ENCODE data around the gene CTNNBL1.
"Not testable (repeated sequence)": the region's sequence is repeated elsewhere in the genome, so short reads cannot be mapped to it uniquely, and the experiment has no call there.

CTNNBL1 gene

DNA sequence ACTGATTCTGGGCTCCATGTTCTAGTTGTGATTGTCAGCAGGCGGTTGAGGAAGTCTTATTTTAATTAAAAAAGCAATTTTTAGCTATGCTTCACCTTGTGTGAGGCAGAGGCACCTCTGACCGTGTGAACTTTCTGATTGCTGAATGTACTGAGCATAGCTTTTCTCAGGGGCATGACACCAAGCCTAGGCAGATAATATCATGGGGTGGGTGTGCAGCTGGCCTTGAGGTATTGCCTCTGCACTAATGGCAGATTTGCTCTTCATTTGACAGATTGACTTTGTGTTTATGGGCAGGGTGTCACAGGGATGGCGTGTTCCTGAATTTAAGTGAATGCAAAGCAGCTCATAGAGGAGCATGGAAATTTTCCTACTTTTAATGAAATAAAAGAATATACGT, 19.6 kb downstream of the CTNNBL1 start:
- no peak for DNase-seq

DNA sequence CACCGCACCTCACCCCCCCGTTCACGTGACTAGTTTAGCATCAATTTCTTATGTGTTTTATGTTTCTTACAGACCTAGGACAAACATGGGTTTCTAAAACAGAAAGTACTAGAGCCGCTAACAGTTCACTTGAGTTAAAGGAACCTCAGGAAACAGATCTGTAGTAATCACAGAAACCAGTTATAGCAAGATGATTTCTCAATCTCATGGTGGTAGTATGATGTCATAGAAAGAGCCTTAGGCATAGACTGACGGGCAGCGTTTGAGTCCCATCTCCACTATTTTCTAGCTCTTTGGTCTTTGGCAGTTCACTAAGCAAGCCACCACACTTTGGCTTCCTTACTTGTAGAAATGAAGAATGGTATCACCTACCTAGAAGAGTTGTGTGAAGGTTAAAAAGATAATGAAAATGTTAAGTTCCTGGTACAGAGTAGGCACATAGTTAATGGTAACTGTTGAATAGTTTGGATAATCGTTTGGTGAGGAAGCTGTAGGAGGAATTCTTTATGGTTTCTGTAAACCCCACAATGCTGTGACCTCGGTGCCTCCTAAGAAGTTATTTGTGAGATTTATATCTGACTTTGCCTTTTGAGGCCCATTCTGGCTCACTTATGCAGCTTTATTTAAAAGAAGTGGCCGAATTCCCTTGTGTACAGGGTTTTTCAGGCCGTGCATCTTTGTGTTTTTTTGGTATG, 21.3 kb downstream of the CTNNBL1 start:
- no peak for DNase-seq

DNA sequence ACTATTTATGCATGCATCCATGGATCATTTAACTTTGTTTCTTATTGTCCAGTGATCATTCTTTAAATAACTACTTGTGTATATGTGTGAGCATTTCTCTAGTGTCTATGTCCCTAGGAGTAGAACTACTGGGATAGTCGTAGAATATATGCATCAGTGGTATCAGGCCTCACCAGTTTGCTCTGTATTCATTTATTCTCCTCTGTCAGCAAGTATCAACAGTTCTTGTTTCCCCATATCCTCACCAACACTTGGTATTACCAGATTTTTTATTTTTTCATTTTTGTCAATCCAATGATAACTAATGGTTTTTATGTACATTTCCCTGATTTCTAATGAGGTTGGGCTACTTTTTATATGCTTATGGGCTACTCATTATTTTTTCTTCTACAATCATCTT, 27.9 kb downstream of the CTNNBL1 start:
- DNase-seq = no peak

DNA sequence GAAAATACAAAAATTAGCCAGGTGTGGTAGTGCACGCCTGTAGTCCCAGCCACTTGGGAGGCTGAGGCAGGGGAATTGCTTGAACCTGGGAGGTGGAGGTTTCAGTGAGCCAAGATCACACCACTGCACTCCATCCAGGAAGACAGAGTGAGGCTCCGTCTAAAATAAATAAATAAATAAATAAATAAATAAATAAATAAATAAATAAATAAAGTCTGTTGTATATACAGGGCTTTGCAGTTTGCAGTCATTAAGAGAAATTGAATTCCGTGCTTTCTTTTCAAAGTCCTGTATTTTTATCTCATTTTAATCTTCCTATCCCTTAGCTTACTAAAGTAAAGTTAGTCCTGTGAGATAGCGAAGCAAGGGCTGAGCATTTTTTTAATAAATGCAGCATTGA, 28.5 kb downstream of the CTNNBL1 start:
- DNase-seq = not testable (repeated sequence)

DNA sequence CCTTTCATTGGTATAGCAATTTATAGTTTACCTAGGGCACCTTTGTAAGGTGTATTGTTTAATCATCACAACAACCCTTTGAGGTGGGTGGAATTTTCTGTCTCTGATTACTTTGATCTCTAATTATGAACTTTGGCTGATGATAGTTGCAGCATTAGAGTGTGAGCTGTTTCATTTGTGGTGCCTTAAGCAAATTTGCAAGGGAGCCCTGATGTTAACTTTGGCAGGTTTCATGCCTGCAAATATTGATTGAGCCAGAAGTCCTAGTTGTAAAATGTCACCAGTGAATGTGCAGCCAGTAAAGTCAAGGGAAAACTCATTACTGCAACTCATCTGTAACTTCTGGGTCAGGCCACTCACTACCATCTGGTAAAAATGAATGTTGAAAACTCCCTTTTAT, 29.8 kb downstream of the CTNNBL1 start:
- no peak for DNase-seq

DNA sequence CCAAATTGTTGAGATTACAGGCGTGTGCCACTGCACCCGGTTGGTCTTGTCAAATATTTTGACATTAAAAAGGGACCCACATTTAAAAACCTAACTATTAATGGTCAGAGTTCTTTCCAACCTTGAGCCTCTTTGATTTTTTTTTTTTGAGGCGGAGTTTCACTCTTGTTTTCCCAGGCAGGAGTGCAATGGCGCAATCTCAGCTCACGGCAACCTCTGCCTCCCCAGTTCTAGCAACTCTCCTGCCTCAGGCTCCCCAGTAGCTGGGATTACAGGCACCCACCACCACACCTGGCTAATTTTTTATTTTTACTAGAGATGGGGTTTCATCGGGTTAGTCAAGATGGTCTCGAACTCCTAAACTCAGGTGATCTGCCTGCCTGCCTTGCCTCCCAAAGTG, 31.3 kb downstream of the CTNNBL1 start:
- DNase-seq = no peak

DNA sequence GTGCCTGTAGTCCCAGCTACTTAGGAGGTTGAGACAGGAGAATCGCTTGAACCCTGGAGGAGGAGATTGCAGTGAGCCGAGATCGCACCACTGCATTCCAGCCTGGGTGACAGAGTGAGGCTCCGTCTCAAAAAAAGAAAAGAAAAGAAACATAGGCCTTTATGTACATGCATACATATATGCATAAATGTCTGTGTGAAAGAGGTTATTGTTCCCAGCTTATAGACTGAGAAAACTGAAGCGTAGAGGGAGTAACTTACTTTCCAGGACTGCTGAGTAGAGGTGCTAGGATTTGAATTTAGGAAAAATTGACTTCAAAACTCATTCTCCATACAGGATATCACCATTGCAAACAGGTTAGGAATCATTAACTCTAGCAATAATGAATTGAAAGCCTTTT, 32.0 kb downstream of the CTNNBL1 start:
- DNase-seq = no peak

DNA sequence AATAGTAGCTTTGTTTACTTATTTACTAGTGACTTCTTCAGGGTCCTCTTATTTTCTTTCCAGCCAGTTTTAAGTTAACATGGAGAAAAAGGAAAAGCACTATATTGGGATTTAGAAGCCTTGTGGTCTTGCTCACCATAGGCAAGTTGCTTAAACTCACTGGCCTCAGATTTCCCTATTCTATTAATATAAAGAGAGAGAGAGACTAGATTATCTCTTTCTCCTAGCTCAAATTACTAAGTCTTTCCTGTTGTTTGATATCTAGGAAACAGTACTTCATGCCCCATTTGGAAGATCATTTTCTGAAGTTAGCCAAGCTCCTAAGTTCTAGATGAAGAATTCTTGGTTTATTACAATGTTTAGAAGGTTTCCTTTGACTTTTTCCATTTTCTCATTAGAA, 32.5 kb downstream of the CTNNBL1 start:
- DNase-seq = no peak

DNA sequence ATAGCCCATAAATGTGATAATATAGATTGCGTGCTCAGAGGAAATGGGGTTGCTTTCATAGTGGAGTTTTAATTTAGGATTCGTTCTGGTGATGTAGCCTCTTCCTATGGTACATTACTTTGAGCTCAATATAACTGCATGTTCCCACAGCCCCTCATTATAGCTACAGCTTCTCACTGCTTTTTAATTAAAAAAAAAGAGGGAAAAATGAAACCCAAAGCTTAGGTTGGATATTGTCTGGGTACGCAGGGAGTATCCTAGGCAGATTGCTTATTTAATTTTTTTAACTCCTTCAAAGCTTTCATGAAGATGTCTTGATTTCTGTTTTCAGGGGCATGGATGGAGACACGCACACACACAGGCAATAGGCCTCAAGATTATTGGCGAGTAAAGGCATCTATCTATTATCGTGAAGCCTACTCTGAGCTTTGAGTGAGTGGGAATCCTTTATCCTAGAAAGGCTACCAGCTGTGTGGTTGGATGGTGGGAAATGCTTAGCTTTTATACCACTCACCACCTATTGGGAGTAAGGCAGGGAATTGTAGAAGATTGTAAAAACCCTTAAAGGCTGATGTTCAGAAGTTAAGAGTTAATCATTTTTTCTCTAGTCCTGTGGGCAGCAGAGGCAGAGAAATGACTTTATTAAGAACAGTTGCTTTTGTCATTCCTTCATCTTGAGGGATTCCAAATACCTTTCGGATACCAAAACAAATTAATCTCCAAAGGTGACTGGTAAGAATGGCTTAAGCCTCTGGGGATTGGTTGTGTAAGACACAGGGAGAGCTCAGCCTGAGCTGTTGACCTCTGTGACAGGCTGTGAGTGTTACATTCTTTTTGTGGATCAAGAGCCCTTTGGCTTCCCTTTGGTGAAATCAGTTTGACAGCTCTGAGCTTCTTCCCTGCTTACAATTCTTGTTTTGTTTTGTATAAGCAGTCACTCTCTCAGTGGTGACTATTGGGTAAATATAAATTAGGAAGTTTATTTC, 33.4 kb downstream of the CTNNBL1 start:
- DNase-seq = no peak

DNA sequence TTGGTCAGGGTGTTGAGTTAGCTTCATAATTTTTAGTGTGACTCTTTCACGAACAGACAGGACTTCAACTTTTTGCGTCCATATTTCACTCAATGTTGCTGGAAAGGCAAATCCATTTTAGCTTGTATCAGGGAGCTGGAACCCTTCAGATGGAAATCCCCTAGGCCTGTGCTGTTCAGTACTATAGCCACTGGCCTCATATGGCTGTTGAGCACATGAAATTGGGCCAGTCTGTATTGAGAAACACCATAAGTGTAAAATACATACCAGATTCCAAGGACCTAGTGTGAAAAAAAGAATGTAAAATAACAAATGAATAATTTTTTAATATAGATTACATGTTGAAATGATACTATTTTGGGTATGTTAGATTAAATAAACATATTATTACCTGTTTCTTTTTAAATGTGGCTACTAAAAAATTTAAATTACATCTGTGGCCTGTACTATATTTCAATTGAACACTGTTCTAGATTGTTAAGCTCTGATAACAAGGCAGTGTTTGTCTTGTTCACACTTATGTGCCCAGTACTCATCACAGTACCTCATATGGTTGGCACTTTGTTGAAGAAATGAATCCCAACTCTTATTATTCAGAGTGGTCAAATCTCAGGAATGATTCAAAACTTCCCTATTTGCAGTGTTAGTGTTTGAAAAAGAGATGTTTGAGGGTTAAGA, 34.3 kb downstream of the CTNNBL1 start:
- no peak for DNase-seq

DNA sequence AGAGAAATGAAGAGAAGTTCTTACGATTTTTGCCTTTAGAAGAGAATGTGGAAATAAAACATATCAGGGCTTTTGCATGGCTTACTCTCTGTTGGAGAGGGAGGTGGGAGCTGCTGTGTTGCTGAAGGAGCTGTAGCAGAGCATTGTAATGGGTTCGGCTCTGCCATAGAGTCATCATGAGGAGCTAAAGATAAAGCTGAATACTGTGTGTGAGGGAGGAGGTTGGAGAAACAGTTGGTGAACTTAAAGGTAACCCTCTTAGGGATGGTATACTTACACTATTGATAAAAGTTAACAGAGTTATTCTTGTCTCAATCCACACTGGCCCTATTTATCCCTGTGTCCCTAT, 34.8 kb downstream of the CTNNBL1 start:
- no peak for DNase-seq

DNA sequence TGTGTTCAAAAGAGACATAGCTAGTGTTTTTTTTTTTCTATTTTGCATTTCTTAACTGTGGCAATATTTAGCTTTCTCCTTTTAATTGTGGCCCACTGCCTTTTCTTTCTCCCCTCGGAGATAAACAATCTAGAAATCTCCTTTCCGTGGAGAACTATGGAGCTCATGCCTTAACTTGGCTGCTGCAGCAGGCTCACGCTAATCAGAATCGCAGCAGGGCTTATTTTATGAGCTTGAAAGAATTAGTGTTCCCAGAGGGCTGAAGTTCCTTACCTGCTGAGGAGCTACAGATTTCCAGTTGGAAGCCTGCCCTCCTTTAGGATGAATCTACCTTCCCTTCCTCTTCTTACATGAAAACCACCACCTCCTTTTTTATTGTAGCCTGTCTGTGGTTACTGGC, 35.6 kb downstream of the CTNNBL1 start:
- no peak for DNase-seq

DNA sequence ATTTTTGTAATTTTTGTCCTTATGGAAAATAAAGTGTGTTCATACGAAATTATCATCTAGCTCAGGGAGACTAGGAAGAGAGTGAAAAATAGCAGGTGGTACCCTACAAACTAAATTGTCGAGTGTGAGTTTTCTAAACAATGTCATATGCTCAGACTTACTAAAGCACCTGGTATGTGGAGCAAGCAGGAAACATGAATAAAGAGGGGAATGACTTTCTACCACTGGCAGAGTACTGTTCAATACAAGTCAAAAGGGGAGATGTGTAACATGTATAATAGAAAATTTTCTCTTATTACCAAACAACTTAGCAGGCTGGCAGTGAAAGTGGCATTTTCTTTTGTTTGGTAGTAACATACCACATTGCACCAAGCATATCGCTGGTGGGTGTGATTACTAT, 36.1 kb downstream of the CTNNBL1 start:
- DNase-seq = no peak

DNA sequence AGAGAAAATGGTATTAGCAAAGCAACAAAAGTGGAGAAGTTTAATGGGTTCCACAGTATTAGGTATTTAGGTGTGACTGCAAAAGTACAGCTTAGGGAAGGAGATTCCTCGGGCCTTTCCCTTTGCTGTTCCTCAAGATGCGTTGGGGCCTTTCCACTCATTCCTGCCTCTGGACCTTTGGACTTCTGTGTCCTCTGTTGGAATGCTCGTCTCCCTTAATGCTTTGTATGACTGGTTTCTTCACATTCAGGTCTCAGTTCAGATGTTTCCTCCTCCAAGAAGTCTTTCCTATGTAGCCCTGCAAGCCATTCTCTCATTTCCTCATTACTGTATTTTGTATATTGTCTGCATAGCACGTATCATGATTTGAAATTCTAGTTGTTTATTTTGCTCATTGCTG, 39.6 kb downstream of the CTNNBL1 start:
- no peak for DNase-seq

DNA sequence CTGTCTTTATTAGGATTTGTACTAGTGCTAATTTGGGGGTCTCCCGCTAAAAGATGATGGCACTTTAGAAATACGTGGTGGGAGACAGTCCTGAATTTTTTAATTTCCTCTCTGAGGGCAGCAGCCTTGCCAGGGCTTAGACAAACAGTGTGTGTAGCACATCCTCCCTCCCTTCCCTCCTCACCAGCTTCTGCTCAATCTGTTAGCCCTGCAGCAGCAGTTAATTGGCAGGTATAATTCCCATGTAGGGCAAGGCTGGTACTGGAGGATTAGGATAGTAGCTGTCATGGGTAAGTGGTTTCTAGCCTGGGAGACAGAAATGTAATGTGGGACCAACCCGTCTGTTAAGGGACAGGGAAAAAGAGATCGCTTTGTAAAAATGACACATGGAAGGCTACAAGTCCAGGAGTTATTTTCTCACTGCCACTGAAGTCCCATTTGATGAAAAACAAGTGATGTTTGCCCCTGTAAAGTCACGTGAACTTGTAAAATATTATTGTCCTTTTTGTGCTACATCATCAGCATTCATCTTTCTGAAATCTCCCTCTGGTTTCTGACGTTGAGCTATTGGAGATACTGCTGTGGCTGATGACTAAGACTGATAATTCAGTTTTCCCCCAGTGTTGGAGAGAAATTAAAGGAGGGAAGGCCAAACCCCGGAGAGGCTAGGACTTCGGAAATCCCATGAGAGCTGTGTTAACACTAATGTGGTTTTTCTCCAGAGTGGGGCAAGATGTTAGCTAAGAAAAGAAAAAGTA, 40.6 kb downstream of the CTNNBL1 start:
- DNase-seq = no peak

DNA sequence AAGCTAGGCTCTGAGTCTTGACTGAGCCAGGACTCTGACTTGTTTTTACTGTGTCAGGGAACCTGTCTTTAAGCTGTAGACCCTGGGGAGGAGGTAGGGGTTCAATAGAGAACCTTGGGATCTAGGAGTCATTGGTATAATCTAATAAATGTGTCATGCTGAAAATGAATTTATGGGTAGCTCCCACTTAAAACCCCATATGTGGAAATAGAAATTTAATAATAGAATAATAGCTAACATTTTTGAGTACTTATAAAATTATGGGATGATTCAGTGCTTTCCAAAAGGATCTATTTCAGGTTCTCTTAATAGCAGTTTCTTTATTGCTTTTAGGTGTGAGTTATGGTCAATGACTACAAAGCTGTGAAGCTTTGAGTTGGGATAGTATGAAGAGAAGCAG, 41.7 kb downstream of the CTNNBL1 start:
- DNase-seq = no peak

DNA sequence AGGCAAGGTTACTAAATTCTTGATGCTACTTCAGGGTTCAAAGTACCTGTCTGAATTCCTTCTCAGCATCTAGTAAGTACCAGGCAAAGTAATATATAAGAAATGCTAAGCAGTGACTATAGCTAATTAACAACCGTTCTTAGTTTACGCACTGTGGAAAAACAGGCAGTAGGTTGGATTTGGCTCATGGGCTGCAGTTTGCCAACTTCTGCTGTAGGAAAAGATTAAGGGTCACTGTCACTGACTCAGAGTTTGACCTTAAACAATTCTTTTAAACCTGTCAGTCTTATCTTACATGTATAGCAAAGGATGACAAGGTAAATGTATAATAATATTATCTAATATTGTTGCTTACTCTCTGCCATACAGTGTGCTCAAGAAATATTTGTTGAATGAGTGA, 42.3 kb downstream of the CTNNBL1 start:
- no peak for DNase-seq

DNA sequence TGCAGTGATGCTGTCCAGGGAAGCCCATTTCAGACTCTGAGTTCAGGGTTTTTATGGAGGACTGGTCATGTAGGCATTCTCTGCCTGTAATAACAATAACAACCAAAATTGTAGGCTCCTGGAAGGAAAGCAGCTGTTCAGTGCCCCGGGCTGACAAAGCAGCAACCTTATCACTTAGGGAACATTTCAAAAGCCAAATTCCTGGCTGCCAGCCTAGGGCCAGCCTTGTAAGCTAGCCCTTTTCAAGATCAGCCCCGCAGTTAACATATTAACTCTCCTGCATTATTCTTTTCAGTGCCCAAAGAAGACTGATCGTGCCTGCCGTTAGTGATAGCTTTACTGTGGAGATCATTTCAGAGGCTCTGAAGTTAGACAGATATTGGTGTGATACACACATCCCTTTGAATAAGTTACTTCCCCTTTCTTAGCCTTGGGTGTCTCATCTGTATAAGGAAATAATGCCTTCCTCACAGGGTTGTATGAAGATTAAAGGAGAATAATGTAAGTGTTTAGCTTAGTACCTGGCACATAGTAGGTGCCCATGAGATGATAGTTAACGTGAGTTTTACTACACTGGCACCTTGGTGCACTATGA, 44.1 kb downstream of the CTNNBL1 start:
- DNase-seq = no peak

DNA sequence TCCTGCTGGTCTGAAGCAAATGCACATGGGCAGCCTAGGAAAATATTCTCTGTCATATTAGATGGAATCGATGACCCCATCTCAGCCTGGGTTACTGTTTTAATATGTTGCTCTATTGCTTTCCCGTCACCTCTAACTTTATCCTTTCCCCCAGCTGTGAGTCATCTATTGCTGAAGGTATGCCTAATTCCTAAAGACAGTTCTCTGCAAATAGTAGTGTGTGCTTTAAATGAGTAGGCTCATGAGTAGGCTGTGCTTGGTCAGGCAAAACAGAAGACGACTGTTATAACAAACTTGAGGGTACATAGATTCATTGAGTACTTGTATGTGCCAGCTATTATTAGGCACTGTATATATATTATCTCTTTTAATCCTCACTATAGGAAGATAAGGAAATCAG, 47.2 kb downstream of the CTNNBL1 start:
- DNase-seq = no peak

DNA sequence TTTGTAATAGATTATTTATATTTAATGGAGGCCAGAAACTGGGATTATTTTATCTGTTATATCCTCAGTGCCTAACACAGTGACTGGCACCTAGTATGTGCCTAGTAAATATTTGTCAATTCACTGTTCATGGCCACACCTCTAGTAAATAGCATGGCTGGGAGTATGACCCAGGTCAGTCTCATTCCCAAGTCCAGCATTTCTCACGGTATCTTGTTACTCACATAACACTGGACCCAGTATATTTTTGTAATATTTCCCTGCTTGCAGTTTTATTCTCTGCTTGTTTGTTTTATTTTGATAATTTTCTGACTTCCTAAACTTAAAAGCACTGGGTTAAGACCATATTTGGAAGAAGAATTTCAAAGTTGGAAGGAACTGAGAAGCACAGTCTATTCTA, 47.7 kb downstream of the CTNNBL1 start:
- DNase-seq = no peak

DNA sequence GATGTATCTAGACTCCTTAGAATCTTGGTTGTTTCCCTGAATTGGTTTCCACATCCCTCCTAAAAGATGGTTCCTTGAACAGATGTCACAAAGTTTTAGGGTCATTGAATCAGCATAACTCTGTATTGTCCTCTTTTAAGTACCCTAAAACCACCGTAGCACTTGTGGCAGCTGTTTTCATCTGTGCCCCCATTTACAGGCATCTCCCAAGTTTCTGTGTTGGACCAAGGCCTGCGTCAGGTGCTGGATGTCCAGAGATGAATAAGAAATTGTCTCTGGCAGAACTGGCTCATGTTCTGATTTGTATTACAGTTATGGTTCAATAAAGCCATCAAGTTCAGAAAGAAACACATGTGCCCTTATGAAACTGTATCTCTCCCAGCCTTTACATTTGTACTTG, 48.3 kb downstream of the CTNNBL1 start:
- DNase-seq = no peak

DNA sequence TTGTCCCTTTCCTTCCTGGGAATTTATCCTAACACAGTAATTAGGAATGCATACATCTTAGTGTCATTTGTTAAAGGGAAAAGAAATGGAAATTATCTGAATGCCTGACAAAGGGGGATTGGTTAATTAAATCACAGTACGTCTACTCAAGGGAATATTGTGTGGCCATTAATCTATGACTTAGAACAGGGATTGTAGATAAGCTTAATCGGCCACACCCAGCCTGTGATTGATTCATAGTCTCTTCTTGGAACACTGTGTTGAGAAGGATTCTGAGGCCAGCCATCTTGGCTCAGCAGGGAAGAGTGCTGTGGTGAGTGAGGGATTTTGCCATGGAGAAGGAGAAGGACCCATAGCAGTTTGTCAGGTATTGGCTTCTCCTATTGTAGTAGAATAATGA, 50.5 kb downstream of the CTNNBL1 start:
- no peak for DNase-seq

DNA sequence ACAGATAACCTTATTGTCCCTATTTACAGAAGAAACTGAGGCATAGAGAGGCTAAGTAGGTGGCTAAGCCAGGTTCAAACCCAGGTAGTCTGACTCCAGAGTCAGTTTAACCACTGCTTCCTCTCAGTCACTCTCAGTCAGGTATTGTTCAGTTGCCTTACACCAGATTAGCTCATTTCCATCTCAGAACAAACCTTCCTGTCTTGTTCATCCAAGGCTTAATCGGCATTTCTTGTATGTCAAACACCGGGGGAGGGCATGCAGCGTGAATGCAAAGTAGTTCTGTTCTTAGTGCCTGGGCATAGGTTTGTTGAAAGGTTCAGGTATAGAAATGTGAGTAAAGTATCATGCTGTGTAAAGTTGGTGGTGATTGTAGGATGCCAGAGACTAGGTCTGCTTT, 51.7 kb downstream of the CTNNBL1 start:
- DNase-seq = no peak

All from activated T-cell treated with anti-CD3 and anti-CD28 coated beads, Interleukin-2, amount 50 U/mL, for 1 hour (primary cell).